GM12864 (cell line): Measurements from ENCODE around the gene NTN3.
"Not testable (repeated sequence)": the region's sequence is repeated elsewhere in the genome, so short reads cannot be mapped to it uniquely, and the experiment has no call there.

Experiments used
- DNase-seq: peaks from one replicate; pipeline ENCODE4 v3.0.0-alpha.2; 2011; ENCODE audit warnings: low read depth
- H3K4me3 ChIP-seq: 2 replicates; pipeline ENCODE4 v1.5.1; 2011; ENCODE audit warnings: mild to moderate bottlenecking, low read depth, low read length, control low read depth
- CTCF ChIP-seq: IDR thresholded peaks from 2 replicates; pipeline ENCODE4 v1.5.1; 2011; ENCODE audit warnings: low read depth, mild to moderate bottlenecking, moderate library complexity, low read length, control low read depth, inconsistent platforms; ENCODE audit errors: missing control alignments

Gene NTN3

GRCh38 chr16:2476345-2476720 lies 5.2 kb downstream of the NTN3 start:
- no peak for DNase-seq
- no peak overlapping the region; the same call in 1 of the 2 replicates for H3K4me3 ChIP-seq
- TF ChIP-seq CTCF = no peak

GRCh38 chr16:2476741-2477140 lies 5.6 kb downstream of the NTN3 start:
- H3K4me3 ChIP-seq = no peak overlapping the region
- TF ChIP-seq CTCF = no peak
- DNase-seq = no peak

- no peak for TF ChIP-seq CTCF
- no peak for DNase-seq
- no peak overlapping the region for H3K4me3 ChIP-seq
Observed at GRCh38 chr16:2477327-2477726, 6.2 kb downstream of the NTN3 start.

DNA sequence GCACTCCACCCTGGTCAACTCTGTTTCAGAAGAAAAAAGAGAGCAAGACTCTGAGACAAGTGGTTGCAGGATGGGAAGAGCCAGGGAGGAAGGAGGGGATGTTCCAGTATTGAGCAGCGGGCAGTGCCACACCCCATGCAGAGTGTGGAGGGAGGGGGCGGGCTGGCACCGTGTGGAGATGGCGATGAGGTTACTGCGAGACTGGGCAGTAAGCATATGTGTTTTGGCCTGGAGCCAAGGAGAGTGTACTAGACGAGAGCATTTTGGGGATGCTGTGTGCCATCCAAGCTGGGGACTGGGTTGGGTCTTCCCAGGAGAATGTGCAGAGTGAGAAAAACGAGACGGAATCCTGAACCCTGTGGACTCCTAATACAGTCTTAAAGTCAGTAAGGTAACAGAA lies 7.2 kb downstream of the NTN3 start:
- no peak for TF ChIP-seq CTCF
- H3K4me3 ChIP-seq = no peak overlapping the region
- no peak for DNase-seq

DNA sequence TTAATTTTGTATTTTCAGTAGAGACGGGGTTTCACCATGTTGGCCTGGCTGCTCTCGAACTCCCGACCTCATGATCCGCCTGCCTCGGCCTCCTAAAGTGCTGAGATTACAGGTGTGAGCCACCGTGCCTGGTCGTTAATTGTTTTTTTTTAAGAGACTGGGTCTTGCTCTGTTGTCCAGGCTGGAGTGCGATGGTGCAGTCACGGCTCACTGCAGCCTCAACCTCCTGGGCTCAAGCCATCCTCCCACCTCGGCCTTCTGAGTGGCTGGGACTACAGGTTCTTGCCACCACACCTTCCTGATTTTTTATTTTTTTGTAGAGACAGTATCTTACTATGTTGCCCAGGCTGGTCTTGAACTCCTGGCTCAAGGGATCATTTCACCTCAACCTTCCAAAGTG lies 8.9 kb downstream of the NTN3 start:
- not testable (repeated sequence) for H3K4me3 ChIP-seq, DNase-seq

DNA sequence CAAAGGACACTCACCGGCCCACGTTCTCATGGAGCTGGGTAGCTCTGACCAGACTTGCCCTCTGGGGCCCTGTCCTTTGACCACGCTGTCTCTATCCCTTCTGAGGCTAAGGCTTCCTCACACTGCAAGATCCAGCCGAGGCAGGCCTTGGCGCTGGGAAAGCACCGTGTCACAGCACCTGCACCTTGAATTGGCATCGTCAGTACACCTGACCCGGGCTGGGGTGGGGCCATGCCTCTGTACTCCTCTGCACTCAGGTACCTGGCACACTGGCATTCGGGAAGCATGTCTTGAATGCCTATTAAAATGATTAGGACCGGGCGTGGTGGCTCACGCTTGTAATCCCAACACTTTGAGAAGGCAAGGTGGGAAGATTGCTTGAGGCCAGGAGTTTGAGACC lies 9.9 kb downstream of the NTN3 start:
- no peak for DNase-seq
- TF ChIP-seq CTCF = no peak
- H3K4me3 ChIP-seq = no peak overlapping the region

GRCh38 chr16:2481676-2482075 lies 10.6 kb downstream of the NTN3 start:
- no peak for TF ChIP-seq CTCF
- no peak overlapping the region for H3K4me3 ChIP-seq
- DNase-seq = no peak

DNA sequence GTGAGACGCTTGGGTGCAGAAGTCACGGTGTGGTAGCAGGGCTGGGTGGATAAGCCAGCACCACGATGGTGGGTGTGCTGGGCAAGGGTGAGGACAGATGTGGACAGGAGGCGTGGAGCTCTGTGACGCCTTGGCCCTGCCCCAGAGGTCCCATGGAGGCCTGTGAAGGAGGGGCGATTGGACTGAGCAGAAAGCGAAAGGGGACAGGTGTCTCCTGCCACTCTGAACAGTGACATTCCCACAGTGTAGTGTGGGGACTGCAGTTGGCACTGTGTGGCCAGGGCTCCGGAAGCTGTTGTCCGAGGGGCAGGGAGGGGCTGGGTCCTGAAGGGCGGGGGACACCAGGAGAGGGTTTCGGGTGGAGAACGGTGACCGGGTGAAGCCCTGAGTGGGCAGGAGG lies 11.2 kb downstream of the NTN3 start:
- H3K4me3 ChIP-seq = no peak overlapping the region
- no peak for DNase-seq
- TF ChIP-seq CTCF = no peak
